ENCODE data around the gene YEATS4. TPM values are rescaled to one million over a fixed set of nuclear protein-coding genes. Genes with fewer than 3 reads are reported as not detected.

Gene YEATS4
- total RNA-seq, 4 donors from 2014 or later, result 9.6 to 48.7 (median 16.6) TPM

DNA sequence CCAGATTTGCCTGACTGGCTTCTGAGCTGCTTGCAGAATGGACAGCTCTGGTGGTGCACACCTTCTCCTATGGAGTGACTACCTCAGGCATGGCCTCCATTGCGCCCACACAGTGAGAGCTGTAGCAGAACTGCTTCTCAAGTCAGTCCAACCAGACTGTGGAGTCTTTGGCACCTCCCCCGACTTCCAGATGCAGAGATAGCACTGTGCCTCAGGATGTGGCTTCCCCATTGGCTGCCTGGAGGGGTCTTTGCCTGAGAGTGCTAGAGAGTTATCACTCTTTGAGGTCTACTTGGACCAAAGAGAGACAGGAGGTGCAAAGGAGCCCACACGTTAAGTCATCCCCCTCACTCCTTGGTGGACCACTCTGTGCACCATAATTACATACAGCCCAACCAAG, 65.9 kb downstream of the YEATS4 start:
- H3K9me3 ChIP-seq, result no peaks in the 10 kb centered on the region
- WGBS, 2 donors (ENCODE audit: low coverage in 1 of 2), result 100% methylated on average over 1 to 2 of the region's 3 CpGs
- H3K36me3 ChIP-seq, result no peaks in the 10 kb centered on the region
- H3K27me3 ChIP-seq, result no peaks in the 10 kb centered on the region
- TF ChIP-seq EP300 (IDR thresholded peaks at IDR 0.05) (no peak), POLR2AphosphoS5 (IDR thresholded peaks at IDR 0.05) (no peak), CTCF (IDR thresholded peaks at IDR 0.05) (no peak), POLR2A (IDR thresholded peaks at IDR 0.05) (no peak)
- H3K4me3 ChIP-seq, result no peak overlapping the region
- peaks cover 0 to under 1% (median 0%) of the 10 kb centered on the region in 3 donors for H3K4me1 ChIP-seq
- no peak overlapping the region for H3K27ac ChIP-seq
- no peak for ATAC-seq

DNA sequence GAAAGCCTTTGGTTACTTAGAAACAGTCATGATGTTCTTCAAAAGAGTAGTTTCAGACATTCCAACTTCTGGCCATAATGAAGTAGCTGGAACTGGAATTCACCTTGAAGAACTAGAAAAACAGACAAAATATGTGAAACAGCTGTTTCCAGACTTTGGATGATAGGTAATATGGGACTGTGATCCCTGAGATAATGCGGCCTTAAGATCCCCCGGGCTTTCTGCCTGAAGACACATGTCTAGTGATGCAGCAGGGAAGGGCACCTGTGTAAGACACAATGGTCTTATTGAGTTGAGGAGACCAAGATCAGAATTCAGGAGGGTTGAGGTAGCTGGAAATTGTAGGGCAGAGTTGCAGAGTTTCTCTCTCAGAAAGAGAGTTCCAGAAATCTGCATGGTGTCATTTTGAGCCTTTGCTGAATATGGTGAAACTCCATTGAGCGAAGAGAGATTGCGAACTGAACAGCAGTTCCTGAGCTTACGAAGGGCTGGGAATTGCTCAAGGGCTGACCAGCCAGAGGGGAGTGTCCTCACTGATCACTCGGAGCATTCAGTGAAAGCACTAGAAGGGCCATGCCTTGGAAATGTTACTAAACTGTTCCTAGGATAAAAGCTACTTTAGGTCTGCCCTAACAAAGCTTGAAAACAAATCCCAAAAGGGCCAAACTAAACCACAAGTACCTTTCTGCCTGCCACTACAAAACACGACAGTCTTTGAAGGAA, 69.0 kb downstream of the YEATS4 start:
- no peak for ATAC-seq
- 72 to 80% methylated on average over 4 to 5 of the region's 7 CpGs for WGBS, 2 donors (ENCODE audit: low coverage in 1 of 2)
- no peak overlapping the region for H3K27ac ChIP-seq

GRCh38 chr12:69430942-69431590, 71.5 kb downstream of the YEATS4 start:
- peak overlapping the region; percentile 75 to 87 (median 82) for H3K27ac ChIP-seq
- H3K9me3 ChIP-seq, result no peaks in the 10 kb centered on the region
- H3K4me1 ChIP-seq, result peaks cover 0 to 28% (median 0%) of the 10 kb centered on the region in 3 donors
- peak; percentile 22 for ATAC-seq
- 15 to 40% methylated on average over 4 to 8 of the region's 8 CpGs for WGBS, 2 donors (ENCODE audit: low coverage in 1 of 2)
- peak overlapping the region in 1 of 2 donors; percentile 7 for H3K4me3 ChIP-seq
- no peaks in the 10 kb centered on the region for H3K27me3 ChIP-seq
- H3K36me3 ChIP-seq, result no peaks in the 10 kb centered on the region
- TF ChIP-seq POLR2A (IDR thresholded peaks at IDR 0.05) (no peak), POLR2AphosphoS5 (IDR thresholded peaks at IDR 0.05) (peak; percentile 1), CTCF (IDR thresholded peaks at IDR 0.05) (no peak), EP300 (IDR thresholded peaks at IDR 0.05) (no peak)

More for the DNA sequence above, 69.0 kb downstream of the YEATS4 start:
- no peaks in the 10 kb centered on the region for H3K27me3 ChIP-seq
- no peak for TF ChIP-seq POLR2A (IDR thresholded peaks at IDR 0.05)
- TF ChIP-seq CTCF (IDR thresholded peaks at IDR 0.05), result no peak
- TF ChIP-seq EP300 (IDR thresholded peaks at IDR 0.05), result no peak
- H3K4me1 ChIP-seq, result peaks cover 0 to 18% (median 0%) of the 10 kb centered on the region in 3 donors
- H3K9me3 ChIP-seq, result no peaks in the 10 kb centered on the region
- no peaks in the 10 kb centered on the region for H3K36me3 ChIP-seq
- no peak overlapping the region for H3K4me3 ChIP-seq

DNA sequence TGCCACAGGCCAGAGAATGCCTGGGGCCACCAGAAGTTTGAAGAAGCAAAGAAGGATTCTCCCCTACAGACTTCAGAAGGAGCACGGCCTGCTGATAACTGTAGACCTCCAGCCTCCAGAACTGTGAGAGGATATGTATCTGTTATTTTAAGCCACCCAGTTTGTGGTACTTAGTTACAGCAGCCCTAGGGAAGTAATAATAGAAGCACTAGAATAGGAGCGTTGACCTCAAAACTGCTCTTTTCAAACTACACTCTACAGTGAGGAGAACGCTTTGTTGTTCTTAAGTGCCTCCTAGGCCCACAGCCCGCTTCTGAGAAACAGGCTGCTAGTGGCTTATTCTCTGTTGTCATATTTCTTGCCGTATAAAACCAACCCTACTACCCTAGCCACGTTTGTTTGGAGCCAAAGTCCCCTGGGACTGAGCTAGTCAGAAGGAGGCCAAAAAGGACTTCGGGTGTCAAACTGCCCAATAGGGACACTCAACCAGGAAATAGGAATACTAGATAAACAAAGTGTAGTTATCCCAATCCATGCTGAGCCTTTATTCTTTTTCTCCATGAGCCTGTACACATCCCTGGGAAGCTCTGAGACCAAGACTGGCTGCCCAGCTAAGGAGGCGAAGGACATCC, 72.2 kb downstream of the YEATS4 start:
- H3K36me3 ChIP-seq, result no peaks in the 10 kb centered on the region
- peak; percentile 25 for ATAC-seq
- no peaks in the 10 kb centered on the region for H3K27me3 ChIP-seq
- TF ChIP-seq POLR2AphosphoS5 (IDR thresholded peaks at IDR 0.05), result no peak
- TF ChIP-seq CTCF (IDR thresholded peaks at IDR 0.05), result no peak
- no peak for TF ChIP-seq POLR2A (IDR thresholded peaks at IDR 0.05)
- TF ChIP-seq EP300 (IDR thresholded peaks at IDR 0.05), result no peak
- no peak overlapping the region for H3K4me3 ChIP-seq
- 65 to 72% methylated on average over 5 to 8 of the region's 8 CpGs for WGBS, 2 donors (ENCODE audit: low coverage in 1 of 2)
- H3K27ac ChIP-seq, result peak overlapping the region; percentile 75 to 87 (median 82)
- H3K4me1 ChIP-seq, result peaks cover 0 to 32% (median 0%) of the 10 kb centered on the region in 3 donors
- H3K9me3 ChIP-seq, result no peaks in the 10 kb centered on the region

Measured in gastroesophageal sphincter (tissue), 4 donors.